ENCODE results near the gene IGF2BP3. TPM values are rescaled to one million over a fixed set of nuclear protein-coding genes. Genes with fewer than 3 reads are reported as not detected.

The IGF2BP3 gene
- total RNA-seq, 1 donor from 2014 or later = 12.4 TPM

DNA sequence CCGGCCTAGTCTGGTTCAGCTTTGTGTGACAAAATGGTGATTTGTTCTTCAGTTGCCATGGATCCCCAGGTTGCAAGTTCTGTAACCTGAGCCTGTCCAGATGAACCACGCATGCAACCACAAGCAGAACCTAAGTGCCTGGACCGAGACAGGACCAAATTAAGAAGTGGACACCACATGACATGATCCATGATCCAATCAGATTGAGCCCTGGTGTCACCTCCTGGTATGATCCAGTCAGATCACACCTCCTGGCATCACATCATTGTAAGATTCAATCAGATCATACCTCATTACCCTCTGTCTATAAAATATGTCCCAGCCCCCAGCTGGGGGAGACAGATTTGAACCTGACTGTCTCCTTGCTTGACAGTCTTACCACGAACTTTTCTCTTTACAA is 101.2 kb downstream of the IGF2BP3 start:
- DNase-seq (ENCODE audit: low read depth) = no peak
- no peak for FAIRE-seq
- no peaks in the 10 kb centered on the region for H3K27me3 ChIP-seq (ENCODE audit: control insufficient read depth, insufficient read depth, low read length)
- no peak for TF ChIP-seq CTCF (IDR thresholded peaks at IDR 0.05; ENCODE audit: insufficient read depth, low read length, severe bottlenecking)
- no peaks in the 10 kb centered on the region for H3K36me3 ChIP-seq (ENCODE audit: control insufficient read depth, insufficient read depth, low read length)
- no peak overlapping the region for H3K4me3 ChIP-seq (ENCODE audit: low read depth, low read length)

GRCh38 chr7:23358152-23358674 is 112.1 kb downstream of the IGF2BP3 start:
- Histone ChIP-seq H3K4me3 (ENCODE audit: low read depth, low read length) (no peak overlapping the region), H3K36me3 (ENCODE audit: control insufficient read depth, insufficient read depth, low read length) (no peaks in the 10 kb centered on the region), H3K27me3 (ENCODE audit: control insufficient read depth, insufficient read depth, low read length) (no peaks in the 10 kb centered on the region)
- no peak for TF ChIP-seq CTCF (IDR thresholded peaks at IDR 0.05; ENCODE audit: insufficient read depth, low read length, severe bottlenecking)
- FAIRE-seq = peak; percentile 18
- DNase-seq (ENCODE audit: low read depth) = no peak

DNA sequence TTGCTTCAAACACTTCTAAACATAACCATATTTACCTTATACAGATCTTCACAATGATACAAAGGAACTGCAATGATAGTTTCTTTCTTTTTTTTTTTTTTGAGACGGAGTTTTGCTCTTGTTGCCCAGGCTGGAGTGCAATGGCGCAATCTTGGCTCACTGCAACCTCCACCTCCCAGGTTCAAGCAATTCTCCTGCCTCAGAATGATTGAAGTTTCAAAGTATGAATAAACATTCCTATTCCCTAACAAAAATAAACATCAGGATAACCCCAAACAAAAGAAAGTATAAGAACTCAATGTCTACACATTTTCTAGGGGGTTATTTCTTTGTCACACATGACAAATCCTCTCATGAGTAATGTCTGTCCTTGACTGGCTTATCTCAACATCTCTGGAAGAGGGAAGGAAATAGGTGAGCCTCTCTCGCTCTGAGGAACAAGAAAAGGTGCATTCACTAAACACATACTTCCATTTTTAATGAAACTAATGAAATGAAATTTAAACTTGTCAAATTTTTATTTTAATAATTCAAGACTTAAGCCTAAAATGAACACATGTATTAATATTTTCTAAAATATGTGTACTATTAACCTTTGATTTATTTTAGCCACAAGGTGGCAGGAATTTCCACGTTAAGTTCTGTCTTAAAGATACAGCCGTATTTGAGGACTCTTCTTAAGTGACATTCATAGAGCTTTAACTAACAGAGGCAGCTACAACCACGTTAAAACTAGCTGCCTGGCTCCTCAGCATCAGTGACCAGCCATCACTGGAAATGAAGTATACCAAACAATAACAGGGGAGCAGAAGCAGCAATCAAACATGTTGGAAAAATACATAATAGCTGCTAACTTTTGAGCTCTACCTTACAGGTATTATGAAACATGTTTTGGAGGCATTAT is 112.8 kb downstream of the IGF2BP3 start:
- H3K4me3 ChIP-seq (ENCODE audit: low read depth, low read length) = no peak overlapping the region
- H3K27me3 ChIP-seq (ENCODE audit: control insufficient read depth, insufficient read depth, low read length) = no peaks in the 10 kb centered on the region
- TF ChIP-seq CTCF (IDR thresholded peaks at IDR 0.05; ENCODE audit: insufficient read depth, low read length, severe bottlenecking) = peak; percentile 17
- DNase-seq (ENCODE audit: low read depth) (peak; percentile 92), FAIRE-seq (no peak)
- no peaks in the 10 kb centered on the region for H3K36me3 ChIP-seq (ENCODE audit: control insufficient read depth, insufficient read depth, low read length)

DNA sequence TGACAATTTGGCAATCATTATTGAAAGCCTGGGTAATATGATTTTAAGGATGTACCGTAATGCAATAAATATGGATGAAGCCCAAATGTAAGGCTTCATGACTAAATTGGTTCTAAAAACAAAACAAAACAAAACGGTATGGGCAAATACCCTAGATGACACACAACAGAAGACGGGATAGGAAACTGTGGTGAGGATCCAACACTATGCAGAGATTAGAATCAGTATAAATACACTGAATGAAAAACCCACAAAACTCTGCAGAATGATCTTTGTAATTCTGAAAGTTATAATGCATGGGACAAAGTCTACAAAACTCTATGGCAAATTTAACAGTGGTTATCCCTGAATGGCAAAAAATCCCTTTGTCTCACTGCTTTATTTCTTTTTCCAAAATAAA is 113.6 kb downstream of the IGF2BP3 start:
- H3K27me3 ChIP-seq (ENCODE audit: control insufficient read depth, insufficient read depth, low read length) = no peaks in the 10 kb centered on the region
- FAIRE-seq (no peak), DNase-seq (ENCODE audit: low read depth) (no peak)
- no peak overlapping the region for H3K4me3 ChIP-seq (ENCODE audit: low read depth, low read length)
- no peak for TF ChIP-seq CTCF (IDR thresholded peaks at IDR 0.05; ENCODE audit: insufficient read depth, low read length, severe bottlenecking)
- no peaks in the 10 kb centered on the region for H3K36me3 ChIP-seq (ENCODE audit: control insufficient read depth, insufficient read depth, low read length)

DNA sequence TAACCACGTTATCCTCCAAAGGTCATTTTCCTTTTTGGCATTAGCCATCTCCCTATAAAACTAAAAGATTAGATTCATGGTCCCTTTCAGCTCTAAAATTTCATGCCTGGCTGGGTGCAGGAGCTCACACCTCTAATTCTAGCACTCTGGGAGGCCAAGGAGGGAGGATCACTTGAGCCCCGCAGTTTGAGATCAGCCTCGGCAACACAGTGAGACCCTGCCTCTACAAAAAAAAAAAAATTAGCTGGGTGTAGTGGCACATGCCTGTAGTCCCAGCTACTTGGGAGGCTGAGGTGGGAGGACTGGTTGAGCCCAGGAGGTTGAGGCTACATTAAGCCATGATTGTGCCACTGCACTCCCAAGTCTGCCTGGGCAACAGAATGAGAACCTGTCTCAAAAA is 114.1 kb downstream of the IGF2BP3 start:
- Histone ChIP-seq H3K4me3 (ENCODE audit: low read depth, low read length) (no peak overlapping the region), H3K27me3 (ENCODE audit: control insufficient read depth, insufficient read depth, low read length) (no peaks in the 10 kb centered on the region), H3K36me3 (ENCODE audit: control insufficient read depth, insufficient read depth, low read length) (no peaks in the 10 kb centered on the region)
- no peak for DNase-seq (ENCODE audit: low read depth)
- TF ChIP-seq CTCF (IDR thresholded peaks at IDR 0.05; ENCODE audit: insufficient read depth, low read length, severe bottlenecking) = no peak
- no peak for FAIRE-seq

Measured in bronchial epithelial cell (primary cell).